Stimulated activated CD4-positive, alpha-beta T cell treated with anti-CD3 and anti-CD28 coated beads, Interleukin-1b, Interleukin-23, amount 100 ng/mL, for 4 hours (primary cell): ENCODE data around the gene NID2.

Source experiments
- DNase-seq, 2 donors: peaks; one replicate each; pipeline ENCODE4 v3.0.0-alpha.2; 2020; ENCODE audit warnings: low read depth in 2 of 2

The NID2 gene

GRCh38 chr14:52068615-52069306 lies at the start of gene NID2:
Gene NID2 (minus strand): TSS chr14:52069059. CDS start chr14:52068994, 65 bp downstream.
- peak in 1 of 2 donors; percentile 42 for DNase-seq

GRCh38 chr14:52117111-52117832 lies 48.4 kb upstream of the NID2 start:
- no peak for DNase-seq

- no peak for DNase-seq
These were observed 46.4 kb upstream of the NID2 start for GRCh38 chr14:52115286-52115685.

- no peak for DNase-seq
These were observed 43.6 kb upstream of the NID2 start for GRCh38 chr14:52112336-52113018.

- no peak for DNase-seq
These were observed 42.7 kb upstream of the NID2 start for GRCh38 chr14:52111583-52111982.

GRCh38 chr14:52110441-52111086 lies 41.7 kb upstream of the NID2 start:
- no peak for DNase-seq

- no peak for DNase-seq
These were observed 40.0 kb upstream of the NID2 start for GRCh38 chr14:52108823-52109222.

GRCh38 chr14:52106840-52107239 lies 38.0 kb upstream of the NID2 start:
- no peak for DNase-seq

- DNase-seq, result no peak
These were observed 34.6 kb upstream of the NID2 start for GRCh38 chr14:52103416-52103815.

GRCh38 chr14:52095794-52096193 lies 26.9 kb upstream of the NID2 start:
- DNase-seq, result no peak

- DNase-seq, result no peak
These were observed 26.5 kb upstream of the NID2 start for GRCh38 chr14:52095336-52095735.

- no peak for DNase-seq
These were observed 25.9 kb upstream of the NID2 start for GRCh38 chr14:52094546-52095271.

- DNase-seq, result no peak
These were observed 23.1 kb upstream of the NID2 start for GRCh38 chr14:52091928-52092327.

GRCh38 chr14:52090936-52091335 lies 22.1 kb upstream of the NID2 start:
- no peak for DNase-seq

GRCh38 chr14:52089218-52089617 lies 20.4 kb upstream of the NID2 start:
- no peak for DNase-seq

- DNase-seq, result no peak
These were observed 17.9 kb upstream of the NID2 start for GRCh38 chr14:52086711-52087110.

- DNase-seq, result no peak
These were observed 14.0 kb upstream of the NID2 start for GRCh38 chr14:52082903-52083302.

- no peak for DNase-seq
These were observed 13.1 kb upstream of the NID2 start for GRCh38 chr14:52081964-52082363.

- DNase-seq, result no peak
These were observed 12.2 kb upstream of the NID2 start for GRCh38 chr14:52080808-52081755.

GRCh38 chr14:52080158-52080800 lies 11.4 kb upstream of the NID2 start:
- DNase-seq, result no peak
